Measurements from ENCODE around the gene RBM8A. TPM values are rescaled to one million over a fixed set of nuclear protein-coding genes. Genes with fewer than 3 reads are reported as not detected.

RBM8A gene
- total RNA-seq = 100 to 1,000 TPM; 120 to 176 (median 149) TPM

GRCh38 chr1:145927063-145927886 lies at the start of gene RBM8A:
Gene RBM8A (minus strand): TSS chr1:145927484. CDS start chr1:145927426, 58 bp downstream.
- intact Hi-C loops (cut with DNase I; ENCODE audit: low total_unique reads) = no loop called here

DNA sequence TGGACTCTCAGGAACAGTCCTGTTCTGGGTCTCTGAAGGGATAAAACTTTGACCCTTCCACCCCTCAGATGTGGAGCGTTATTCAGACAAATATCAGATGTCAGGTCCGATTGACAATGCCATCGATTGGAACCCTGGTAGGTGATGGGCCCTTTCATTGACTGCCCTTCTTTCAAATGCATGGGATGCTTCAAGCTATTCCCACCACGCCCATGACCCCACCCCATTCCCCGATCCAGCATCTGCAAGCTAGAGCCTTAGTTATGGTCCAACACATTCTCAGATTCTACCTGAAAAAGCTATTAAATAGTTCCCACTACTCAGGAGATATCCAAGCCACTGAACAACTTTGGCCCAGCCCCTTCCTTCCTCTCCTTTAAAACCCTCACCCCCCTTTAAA lies 49.7 kb upstream of the RBM8A start:
- peak in 1 of 2 donors; percentile 86 for DNase-seq (ENCODE audit: low spot score in 2 of 2)
- no peak overlapping the region for H3K4me3 ChIP-seq (ENCODE audit: low read depth, poor library complexity, severe bottlenecking)
- no peak for TF ChIP-seq POLR2A (IDR thresholded peaks at IDR 0.05)
- TF ChIP-seq CTCF (IDR thresholded peaks at IDR 0.05) = no peak
- intact Hi-C loops (cut with DNase I; ENCODE audit: low total_unique reads) = no loop called here
- 68 to 75% methylated on average over 5 of the region's 5 CpGs for WGBS, 2 donors

More at GRCh38 chr1:145927063-145927886, at the start of gene RBM8A:
- peak within 1 kb of the TSS; percentile 51 for H3K4me3 ChIP-seq (ENCODE audit: low read depth, poor library complexity, severe bottlenecking)
- TF ChIP-seq POLR2A (IDR thresholded peaks at IDR 0.05) (peak in 1 of 2 donors; percentile 96), CTCF (IDR thresholded peaks at IDR 0.05) (peak in 1 of 3 donors; percentile 76)
- WGBS, 2 donors = 0 to 1% methylated on average over 41 of the region's 41 CpGs
- DNase-seq (ENCODE audit: low spot score in 2 of 2) = peak; percentile 98 to 99

DNA sequence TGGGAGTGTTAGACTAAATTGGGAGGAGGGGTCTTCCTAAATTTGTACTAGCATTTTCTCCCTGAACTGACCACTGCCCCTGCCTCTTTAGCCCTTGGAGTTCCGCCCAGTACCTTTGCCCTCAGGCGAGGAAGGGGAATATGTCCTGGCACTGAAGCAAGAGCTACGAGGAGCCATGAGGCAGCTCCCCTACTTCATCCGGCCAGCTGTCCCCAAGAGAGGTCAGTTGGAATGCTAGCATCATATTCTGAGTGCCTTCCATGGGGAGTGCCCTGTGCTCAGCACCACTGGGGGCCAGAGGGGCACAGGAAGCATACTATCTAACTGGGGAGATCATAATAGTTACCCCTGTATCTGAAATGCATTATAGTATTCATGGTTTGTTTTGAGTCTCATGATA lies 47.9 kb upstream of the RBM8A start:
- DNase-seq (ENCODE audit: low spot score in 2 of 2) = peak in 1 of 2 donors; percentile 50
- intact Hi-C loops (cut with DNase I; ENCODE audit: low total_unique reads) = no loop called here
- H3K4me3 ChIP-seq (ENCODE audit: low read depth, poor library complexity, severe bottlenecking) = no peak overlapping the region
- 72 to 83% methylated on average over 4 of the region's 4 CpGs for WGBS, 2 donors
- no peak for TF ChIP-seq CTCF (IDR thresholded peaks at IDR 0.05)
- no peak for TF ChIP-seq POLR2A (IDR thresholded peaks at IDR 0.05)

- 83 to 88% methylated on average over 7 of the region's 7 CpGs for WGBS, 2 donors
Observed at GRCh38 chr1:145974721-145975120, 47.4 kb upstream of the RBM8A start.

GRCh38 chr1:145972580-145972979 lies 45.3 kb upstream of the RBM8A start:
- 88 to 90% methylated on average over 7 of the region's 7 CpGs for WGBS, 2 donors
- H3K4me3 ChIP-seq (ENCODE audit: low read depth, poor library complexity, severe bottlenecking) = no peak overlapping the region
- TF ChIP-seq POLR2A (IDR thresholded peaks at IDR 0.05) = no peak
- no peak for TF ChIP-seq CTCF (IDR thresholded peaks at IDR 0.05)
- intact Hi-C loops (cut with DNase I; ENCODE audit: low total_unique reads) = no loop called here
- peak in 1 of 2 donors; percentile 73 for DNase-seq (ENCODE audit: low spot score in 2 of 2)

More at GRCh38 chr1:145974721-145975120, 47.4 kb upstream of the RBM8A start:
- no peak for TF ChIP-seq CTCF (IDR thresholded peaks at IDR 0.05)
- TF ChIP-seq POLR2A (IDR thresholded peaks at IDR 0.05) = no peak
- DNase-seq (ENCODE audit: low spot score in 2 of 2) = peak in 1 of 2 donors; percentile 68
- no peak overlapping the region for H3K4me3 ChIP-seq (ENCODE audit: low read depth, poor library complexity, severe bottlenecking)
- intact Hi-C loops (cut with DNase I; ENCODE audit: low total_unique reads) = no loop called here

Data from lower leg skin (tissue), 4 donors.